HepG2 (cell line): ENCODE results near the gene NCOA4. TPM values are rescaled to one million over a fixed set of nuclear protein-coding genes. Genes with fewer than 3 reads are reported as not detected.

ENCODE experiments used
- CHCHD3 ChIP-seq: sonication (generic); formaldehyde crosslinking; IDR thresholded peaks from 2 replicates; pipeline ENCODE4 v1.8.0; 2022; ENCODE audit warnings: mild to moderate bottlenecking, missing genetic modification reagents, moderate library complexity
- EP300 ChIP-seq, 3 experiments: sonication (generic) in 1 of 3; formaldehyde crosslinking in 1 of 3; IDR thresholded peaks; 2 replicates each; pipeline versions ENCODE4 v1.5.1 to v1.6.1; 2011 to 2020; ENCODE audit warnings: low read depth in 2 of 3, low read length in 2 of 3, borderline replicate concordance in 1 of 3, improper control_type of control experiment in 1 of 3, mild to moderate bottlenecking in 1 of 3, missing genetic modification reagents in 1 of 3, moderate library complexity in 1 of 3
- ERF ChIP-seq: IDR thresholded peaks from 2 replicates; pipeline ENCODE4 v1.6.1; 2018; ENCODE audit warnings: missing biosample characterization, missing genetic modification reagents
- GTF3A ChIP-seq: sonication (generic); formaldehyde crosslinking; conservative IDR thresholded peaks from 2 replicates; pipeline ENCODE4 v1.4.0; 2020; ENCODE audit warnings: mild to moderate bottlenecking, missing genetic modification reagents
- HDAC6 ChIP-seq: fragments of 200-600 bp; sonication (generic); IDR thresholded peaks from 2 replicates; pipeline ENCODE4 v1.7.0; 2017; ENCODE audit warnings: mild to moderate bottlenecking, antibody characterized with exemption, low read length, low read depth
- KLF12 ChIP-seq: sonication (generic); formaldehyde crosslinking; IDR thresholded peaks from 2 replicates; pipeline ENCODE4 v1.4.0; 2020; ENCODE audit warnings: missing genetic modification reagents, borderline replicate concordance
- MEIS2 ChIP-seq: sonication (generic); formaldehyde crosslinking; IDR thresholded peaks from 2 replicates; pipeline ENCODE4 v1.9.0; 2021; ENCODE audit warnings: mild to moderate bottlenecking, missing genetic modification reagents
- RFXANK ChIP-seq: IDR thresholded peaks from 2 replicates; pipeline ENCODE4 v1.6.1; 2016
- ZFYVE20 ChIP-seq: sonication (generic); formaldehyde crosslinking; IDR thresholded peaks from 2 replicates; pipeline ENCODE4 v1.8.0; 2023; ENCODE audit warnings: low read depth, mild to moderate bottlenecking, moderate library complexity, missing genetic modification reagents, borderline replicate concordance
- ZMAT3 ChIP-seq: sonication (generic); formaldehyde crosslinking; conservative IDR thresholded peaks from 2 replicates; pipeline ENCODE4 v1.7.0; 2021; ENCODE audit warnings: missing genetic modification reagents
- ZNF274 ChIP-seq: sonication (generic); formaldehyde crosslinking; IDR thresholded peaks from 2 replicates; pipeline ENCODE4 v1.5.1; 2020; ENCODE audit warnings: mild to moderate bottlenecking, missing genetic modification reagents
- ZNF292 ChIP-seq: sonication (generic); formaldehyde crosslinking; IDR thresholded peaks from 2 replicates; pipeline ENCODE4 v1.8.1; 2022; ENCODE audit warnings: mild to moderate bottlenecking, low read depth, missing genetic modification reagents, borderline replicate concordance
- ZNF670 ChIP-seq: sonication (generic); formaldehyde crosslinking; IDR thresholded peaks from 2 replicates; pipeline ENCODE4 v1.8.0; 2022; ENCODE audit warnings: mild to moderate bottlenecking, missing genetic modification reagents, borderline replicate concordance
- ZNF713 ChIP-seq: sonication (generic); formaldehyde crosslinking; IDR thresholded peaks from 2 replicates; pipeline ENCODE4 v1.4.0; 2020; ENCODE audit warnings: mild to moderate bottlenecking, missing genetic modification reagents
- ZSCAN22 ChIP-seq: sonication (generic); formaldehyde crosslinking; IDR thresholded peaks from 2 replicates; pipeline ENCODE4 v1.4.0; 2020; ENCODE audit warnings: mild to moderate bottlenecking, missing genetic modification reagents
- polyA plus RNA-seq, 8 experiments: library from polyadenylated mRNA; depleted of rRNA in 3 of 8; stranded (reverse) in 7 of 8; unstranded in 1 of 8; fragments of >200 nt; fragmentation: Illumina TruSeq in 4 of 8; extraction: Trizol in 4 of 8; gene quantifications; 2 replicates each; pipeline versions ENCODE4 v1.2.1 to v1.2.3, GENCODE V29; 2011 to 2016; ENCODE audit warnings: low read depth in 4 of 8, missing spikeins in 1 of 8, mixed read lengths in 1 of 8; ENCODE audit not compliant: insufficient read depth in 1 of 8
- total RNA-seq, 5 experiments: library from RNA; depleted of rRNA; stranded (reverse); fragments of >200 nt; fragmentation: Illumina TruSeq; extraction: Trizol; gene quantifications; 2 replicates each; pipeline ENCODE4 v1.2.3, GENCODE V29; 2016; ENCODE audit warnings: low read depth in 1 of 5
- TF ChIP-seq, protein P1 (sequence below): sonication (generic); formaldehyde crosslinking; IDR thresholded peaks from 2 replicates; pipeline ENCODE4; 2020; ENCODE audit warnings: missing genetic modification reagents, mild to moderate bottlenecking, borderline replicate concordance
- TF ChIP-seq, protein P2 (sequence below): IDR thresholded peaks from 2 replicates; pipeline ENCODE4 v1.4.0; 2020; ENCODE audit warnings: mild to moderate bottlenecking, missing genetic modification reagents
- TF ChIP-seq, protein P3 (sequence below): sonication (generic); formaldehyde crosslinking; IDR thresholded peaks from 2 replicates; pipeline ENCODE4 v1.4.0; 2020; ENCODE audit warnings: missing genetic modification reagents
- TF ChIP-seq, protein P4 (sequence below): conservative IDR thresholded peaks from 2 replicates; pipeline ENCODE4 v1.6.1; 2018; ENCODE audit warnings: missing genetic modification reagents

Gene NCOA4
- total and polyA plus RNA-seq, 2 of the 13 experiments (the other 11 are each of a cell fraction or from before 2014, with no cell fraction given) = 306 to 400 TPM

DNA sequence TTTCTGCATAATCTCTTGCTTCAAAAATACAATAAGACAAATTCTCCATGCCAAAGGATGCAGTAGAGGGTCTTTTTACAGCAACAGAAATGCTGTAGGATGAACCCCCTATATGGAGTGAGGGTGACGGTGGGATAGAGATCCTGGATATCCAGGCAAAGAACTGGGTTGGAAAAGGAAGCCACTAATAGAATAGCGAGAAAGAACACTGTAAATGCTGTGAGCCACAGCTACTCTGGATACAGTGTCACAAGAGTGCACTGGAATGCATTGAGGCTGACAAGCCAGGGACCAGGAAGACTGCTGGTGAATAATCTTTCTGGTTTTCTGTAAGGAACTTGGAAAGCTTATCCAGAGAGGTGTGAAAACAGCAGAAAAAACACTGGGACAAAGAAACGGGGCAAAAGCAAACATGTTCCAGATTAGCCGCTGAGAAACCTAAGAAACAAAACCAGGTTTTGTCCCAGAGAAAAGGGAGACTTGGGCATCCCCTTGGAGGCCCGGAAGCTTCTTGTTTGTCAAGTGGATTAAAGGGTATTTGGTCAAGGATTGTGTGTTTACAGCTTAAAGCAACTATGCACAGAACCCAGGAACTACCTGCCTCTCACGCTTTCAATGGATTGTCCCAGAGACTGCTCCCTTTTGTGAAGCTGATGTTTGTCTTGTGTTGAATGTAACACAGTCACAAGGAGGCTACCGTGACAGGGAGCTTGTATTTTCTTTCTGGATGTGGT lies 21.8 kb upstream of the NCOA4 start (continued):
- TF ChIP-seq, protein P1, sequence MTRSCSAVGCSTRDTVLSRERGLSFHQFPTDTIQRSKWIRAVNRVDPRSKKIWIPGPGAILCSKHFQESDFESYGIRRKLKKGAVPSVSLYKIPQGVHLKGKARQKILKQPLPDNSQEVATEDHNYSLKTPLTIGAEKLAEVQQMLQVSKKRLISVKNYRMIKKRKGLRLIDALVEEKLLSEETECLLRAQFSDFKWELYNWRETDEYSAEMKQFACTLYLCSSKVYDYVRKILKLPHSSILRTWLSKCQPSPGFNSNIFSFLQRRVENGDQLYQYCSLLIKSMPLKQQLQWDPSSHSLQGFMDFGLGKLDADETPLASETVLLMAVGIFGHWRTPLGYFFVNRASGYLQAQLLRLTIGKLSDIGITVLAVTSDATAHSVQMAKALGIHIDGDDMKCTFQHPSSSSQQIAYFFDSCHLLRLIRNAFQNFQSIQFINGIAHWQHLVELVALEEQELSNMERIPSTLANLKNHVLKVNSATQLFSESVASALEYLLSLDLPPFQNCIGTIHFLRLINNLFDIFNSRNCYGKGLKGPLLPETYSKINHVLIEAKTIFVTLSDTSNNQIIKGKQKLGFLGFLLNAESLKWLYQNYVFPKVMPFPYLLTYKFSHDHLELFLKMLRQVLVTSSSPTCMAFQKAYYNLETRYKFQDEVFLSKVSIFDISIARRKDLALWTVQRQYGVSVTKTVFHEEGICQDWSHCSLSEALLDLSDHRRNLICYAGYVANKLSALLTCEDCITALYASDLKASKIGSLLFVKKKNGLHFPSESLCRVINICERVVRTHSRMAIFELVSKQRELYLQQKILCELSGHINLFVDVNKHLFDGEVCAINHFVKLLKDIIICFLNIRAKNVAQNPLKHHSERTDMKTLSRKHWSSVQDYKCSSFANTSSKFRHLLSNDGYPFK (CRISPR knock-in tag) = no peak
- no peak for TF ChIP-seq ZFYVE20 (CRISPR knock-in tag)
- TF ChIP-seq GTF3A = no peak
- peak; percentile 63; the same call in 1 of the 2 replicates for TF ChIP-seq ZNF292 (CRISPR knock-in tag)
- TF ChIP-seq HDAC6 = no peak
- TF ChIP-seq RFXANK (CRISPR knock-in tag) = no peak; the same call in 1 of the 2 replicates
- TF ChIP-seq MEIS2 (CRISPR knock-in tag) = peak; percentile 90
- TF ChIP-seq CHCHD3 = no peak
- TF ChIP-seq ZSCAN22 (CRISPR knock-in tag) = 0 out of 2 replicates have a peak, but pooled peaks have one; percentile 56
- no peak for TF ChIP-seq ZNF713
- TF ChIP-seq, protein P2, sequence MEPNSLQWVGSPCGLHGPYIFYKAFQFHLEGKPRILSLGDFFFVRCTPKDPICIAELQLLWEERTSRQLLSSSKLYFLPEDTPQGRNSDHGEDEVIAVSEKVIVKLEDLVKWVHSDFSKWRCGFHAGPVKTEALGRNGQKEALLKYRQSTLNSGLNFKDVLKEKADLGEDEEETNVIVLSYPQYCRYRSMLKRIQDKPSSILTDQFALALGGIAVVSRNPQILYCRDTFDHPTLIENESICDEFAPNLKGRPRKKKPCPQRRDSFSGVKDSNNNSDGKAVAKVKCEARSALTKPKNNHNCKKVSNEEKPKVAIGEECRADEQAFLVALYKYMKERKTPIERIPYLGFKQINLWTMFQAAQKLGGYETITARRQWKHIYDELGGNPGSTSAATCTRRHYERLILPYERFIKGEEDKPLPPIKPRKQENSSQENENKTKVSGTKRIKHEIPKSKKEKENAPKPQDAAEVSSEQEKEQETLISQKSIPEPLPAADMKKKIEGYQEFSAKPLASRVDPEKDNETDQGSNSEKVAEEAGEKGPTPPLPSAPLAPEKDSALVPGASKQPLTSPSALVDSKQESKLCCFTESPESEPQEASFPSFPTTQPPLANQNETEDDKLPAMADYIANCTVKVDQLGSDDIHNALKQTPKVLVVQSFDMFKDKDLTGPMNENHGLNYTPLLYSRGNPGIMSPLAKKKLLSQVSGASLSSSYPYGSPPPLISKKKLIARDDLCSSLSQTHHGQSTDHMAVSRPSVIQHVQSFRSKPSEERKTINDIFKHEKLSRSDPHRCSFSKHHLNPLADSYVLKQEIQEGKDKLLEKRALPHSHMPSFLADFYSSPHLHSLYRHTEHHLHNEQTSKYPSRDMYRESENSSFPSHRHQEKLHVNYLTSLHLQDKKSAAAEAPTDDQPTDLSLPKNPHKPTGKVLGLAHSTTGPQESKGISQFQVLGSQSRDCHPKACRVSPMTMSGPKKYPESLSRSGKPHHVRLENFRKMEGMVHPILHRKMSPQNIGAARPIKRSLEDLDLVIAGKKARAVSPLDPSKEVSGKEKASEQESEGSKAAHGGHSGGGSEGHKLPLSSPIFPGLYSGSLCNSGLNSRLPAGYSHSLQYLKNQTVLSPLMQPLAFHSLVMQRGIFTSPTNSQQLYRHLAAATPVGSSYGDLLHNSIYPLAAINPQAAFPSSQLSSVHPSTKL (CRISPR knock-in tag) = peak; percentile 99
- TF ChIP-seq EP300 (IDR thresholded peaks at IDR 0.05; ENCODE audit: low read depth in 2 of 2, low read length in 2 of 2) = peak; percentile 72 to 99; a peak in 3 of 4 replicates
- peak; percentile 95 for TF ChIP-seq EP300 (CRISPR knock-in tag; IDR thresholded peaks at IDR 0.05; ENCODE audit: borderline replicate concordance)
- peak; percentile 27; the same call in 1 of the 2 replicates for TF ChIP-seq KLF12 (CRISPR knock-in tag)
- no peak for TF ChIP-seq ZNF670 (CRISPR knock-in tag)
- 0 out of 2 replicates have a peak, but pooled peaks have one; percentile 4 for TF ChIP-seq ZNF274 (CRISPR knock-in tag)
- TF ChIP-seq, protein P3, sequence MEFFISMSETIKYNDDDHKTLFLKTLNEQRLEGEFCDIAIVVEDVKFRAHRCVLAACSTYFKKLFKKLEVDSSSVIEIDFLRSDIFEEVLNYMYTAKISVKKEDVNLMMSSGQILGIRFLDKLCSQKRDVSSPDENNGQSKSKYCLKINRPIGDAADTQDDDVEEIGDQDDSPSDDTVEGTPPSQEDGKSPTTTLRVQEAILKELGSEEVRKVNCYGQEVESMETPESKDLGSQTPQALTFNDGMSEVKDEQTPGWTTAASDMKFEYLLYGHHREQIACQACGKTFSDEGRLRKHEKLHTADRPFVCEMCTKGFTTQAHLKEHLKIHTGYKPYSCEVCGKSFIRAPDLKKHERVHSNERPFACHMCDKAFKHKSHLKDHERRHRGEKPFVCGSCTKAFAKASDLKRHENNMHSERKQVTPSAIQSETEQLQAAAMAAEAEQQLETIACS = no peak
- peak; percentile 23; the same call in 1 of the 2 replicates for TF ChIP-seq ZMAT3
- TF ChIP-seq, protein P4, sequence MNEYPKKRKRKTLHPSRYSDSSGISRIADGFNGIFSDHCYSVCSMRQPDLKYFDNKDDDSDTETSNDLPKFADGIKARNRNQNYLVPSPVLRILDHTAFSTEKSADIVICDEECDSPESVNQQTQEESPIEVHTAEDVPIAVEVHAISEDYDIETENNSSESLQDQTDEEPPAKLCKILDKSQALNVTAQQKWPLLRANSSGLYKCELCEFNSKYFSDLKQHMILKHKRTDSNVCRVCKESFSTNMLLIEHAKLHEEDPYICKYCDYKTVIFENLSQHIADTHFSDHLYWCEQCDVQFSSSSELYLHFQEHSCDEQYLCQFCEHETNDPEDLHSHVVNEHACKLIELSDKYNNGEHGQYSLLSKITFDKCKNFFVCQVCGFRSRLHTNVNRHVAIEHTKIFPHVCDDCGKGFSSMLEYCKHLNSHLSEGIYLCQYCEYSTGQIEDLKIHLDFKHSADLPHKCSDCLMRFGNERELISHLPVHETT (CRISPR knock-in tag) = 0 out of 2 replicates have a peak, but pooled peaks have one; percentile 44
- TF ChIP-seq ERF (CRISPR knock-in tag) = peak; percentile 93
